IMR-90 (cell line): ENCODE data around the gene ZNF385C.

Source experiments
- BHLHE40 ChIP-seq: fragments of 150-350 bp; IDR thresholded peaks from 2 replicates; pipeline ENCODE4 v1.6.1; 2016; ENCODE audit warnings: mild to moderate bottlenecking, low read depth, low read length
- CEBPB ChIP-seq: IDR thresholded peaks from 2 replicates; pipeline ENCODE4 v1.6.1; 2012; ENCODE audit warnings: low read depth, low read length, improper control_type of control experiment
- CTCF ChIP-seq: conservative IDR thresholded peaks from 2 replicates; pipeline ENCODE4 v1.5.1; 2012; ENCODE audit warnings: mild to moderate bottlenecking, low read depth, low read length, improper control_type of control experiment
- MAZ ChIP-seq: IDR thresholded peaks from 2 replicates; pipeline ENCODE4 v1.6.1; 2012; ENCODE audit warnings: low read depth, mild to moderate bottlenecking, low read length, improper control_type of control experiment, moderate library complexity, borderline replicate concordance
- MXI1 ChIP-seq: IDR thresholded peaks from 2 replicates; pipeline ENCODE4 v1.6.1; 2012; ENCODE audit warnings: low read depth, mild to moderate bottlenecking, low read length, moderate library complexity, borderline replicate concordance
- POLR2A ChIP-seq: IDR thresholded peaks from 2 replicates; pipeline ENCODE4 v1.6.1; 2012; ENCODE audit warnings: mild to moderate bottlenecking, low read depth, low read length
- RAD21 ChIP-seq: IDR thresholded peaks from 2 replicates; pipeline ENCODE4 v1.6.1; 2012; ENCODE audit warnings: low read length, improper control_type of control experiment
- RCOR1 ChIP-seq: IDR thresholded peaks from 2 replicates; pipeline ENCODE4 v1.6.1; 2012; ENCODE audit warnings: mild to moderate bottlenecking, low read length, improper control_type of control experiment; ENCODE audit not compliant: insufficient replicate concordance
- RFX5 ChIP-seq: IDR thresholded peaks from 2 replicates; pipeline ENCODE4 v1.8.0; 2012; ENCODE audit warnings: low read depth, mild to moderate bottlenecking, low read length, moderate library complexity
- SMC3 ChIP-seq: fragments of 150-350 bp; IDR thresholded peaks from 2 replicates; pipeline ENCODE4 v1.6.1; 2016; ENCODE audit warnings: low read depth, mild to moderate bottlenecking, antibody characterized with exemption, low read length, moderate library complexity
- USF2 ChIP-seq: fragments of 150-350 bp; IDR thresholded peaks from 2 replicates; pipeline ENCODE4 v1.6.1; 2017; ENCODE audit warnings: mild to moderate bottlenecking, antibody characterized with exemption, low read length, low read depth
- TF ChIP-seq, protein P1 (sequence below): fragments of 150-350 bp; IDR thresholded peaks from 2 replicates; pipeline ENCODE4 v1.6.1; 2016; ENCODE audit warnings: low read depth, mild to moderate bottlenecking, low read length, moderate library complexity, borderline replicate concordance

- TF ChIP-seq CTCF (no peak), SMC3 (no peak), USF2 (no peak), RAD21 (no peak), POLR2A (no peak), MAZ (no peak), RCOR1 (no peak), BHLHE40 (no peak), CEBPB (no peak), RFX5 (no peak), MXI1 (no peak)
- TF ChIP-seq, protein P1, sequence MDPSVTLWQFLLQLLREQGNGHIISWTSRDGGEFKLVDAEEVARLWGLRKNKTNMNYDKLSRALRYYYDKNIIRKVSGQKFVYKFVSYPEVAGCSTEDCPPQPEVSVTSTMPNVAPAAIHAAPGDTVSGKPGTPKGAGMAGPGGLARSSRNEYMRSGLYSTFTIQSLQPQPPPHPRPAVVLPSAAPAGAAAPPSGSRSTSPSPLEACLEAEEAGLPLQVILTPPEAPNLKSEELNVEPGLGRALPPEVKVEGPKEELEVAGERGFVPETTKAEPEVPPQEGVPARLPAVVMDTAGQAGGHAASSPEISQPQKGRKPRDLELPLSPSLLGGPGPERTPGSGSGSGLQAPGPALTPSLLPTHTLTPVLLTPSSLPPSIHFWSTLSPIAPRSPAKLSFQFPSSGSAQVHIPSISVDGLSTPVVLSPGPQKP = no peak
These were observed 101.5 kb downstream of the ZNF385C start for GRCh38 chr17:41996855-41997164.
